Vagina (tissue), 2 donors: ENCODE measurements around the gene MEF2B.

ENCODE experiments used
- POLR2A ChIP-seq, 2 donors: fragments of 450-650 bp; IDR thresholded peaks; one replicate each; pipeline ENCODE4 v1.6.1; 2017; ENCODE audit warnings: antibody characterized with exemption in 2 of 2, mild to moderate bottlenecking in 2 of 2, moderate library complexity in 2 of 2
- POLR2AphosphoS5 ChIP-seq, 2 donors: sonication (generic); formaldehyde crosslinking; IDR thresholded peaks; one replicate each; pipeline ENCODE4 v1.9.0; 2017; ENCODE audit warnings: antibody characterized with exemption in 2 of 2, mild to moderate bottlenecking in 2 of 2, low read depth in 1 of 2; ENCODE audit not compliant: insufficient read depth in 1 of 2
- TF ChIP-seq, protein P1 (sequence below), 3 experiments: fragments of 450-650 bp in 2 of 3; fragments of 200-600 bp in 1 of 3; sonication (generic) in 1 of 3; IDR thresholded peaks; one replicate each; pipeline ENCODE4 v1.5.1; 2017 to 2019; ENCODE audit warnings: antibody characterized with exemption in 3 of 3, mild to moderate bottlenecking in 2 of 3, moderate library complexity in 2 of 3

DNA sequence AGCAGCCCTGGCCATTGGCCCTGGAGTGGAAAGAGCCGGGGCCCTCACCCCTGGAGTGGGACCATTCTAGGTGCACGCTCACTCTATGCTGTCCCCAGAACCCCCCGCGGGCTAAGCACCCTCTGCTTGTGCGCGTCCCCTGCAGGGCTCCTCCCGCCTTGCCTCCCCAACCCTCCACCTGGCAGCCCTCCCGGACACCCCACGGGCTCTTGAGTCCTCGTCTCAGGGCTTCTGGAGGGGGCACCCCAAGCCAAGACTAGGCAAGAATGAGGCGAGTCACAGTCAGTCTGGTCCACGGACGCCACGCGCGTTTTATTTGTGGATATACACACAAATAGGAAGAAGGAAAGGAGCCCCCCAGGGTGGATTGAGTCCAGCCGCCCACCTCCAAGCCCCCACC lies 24.8 kb downstream of the MEF2B start:
- TF ChIP-seq, protein P1, sequence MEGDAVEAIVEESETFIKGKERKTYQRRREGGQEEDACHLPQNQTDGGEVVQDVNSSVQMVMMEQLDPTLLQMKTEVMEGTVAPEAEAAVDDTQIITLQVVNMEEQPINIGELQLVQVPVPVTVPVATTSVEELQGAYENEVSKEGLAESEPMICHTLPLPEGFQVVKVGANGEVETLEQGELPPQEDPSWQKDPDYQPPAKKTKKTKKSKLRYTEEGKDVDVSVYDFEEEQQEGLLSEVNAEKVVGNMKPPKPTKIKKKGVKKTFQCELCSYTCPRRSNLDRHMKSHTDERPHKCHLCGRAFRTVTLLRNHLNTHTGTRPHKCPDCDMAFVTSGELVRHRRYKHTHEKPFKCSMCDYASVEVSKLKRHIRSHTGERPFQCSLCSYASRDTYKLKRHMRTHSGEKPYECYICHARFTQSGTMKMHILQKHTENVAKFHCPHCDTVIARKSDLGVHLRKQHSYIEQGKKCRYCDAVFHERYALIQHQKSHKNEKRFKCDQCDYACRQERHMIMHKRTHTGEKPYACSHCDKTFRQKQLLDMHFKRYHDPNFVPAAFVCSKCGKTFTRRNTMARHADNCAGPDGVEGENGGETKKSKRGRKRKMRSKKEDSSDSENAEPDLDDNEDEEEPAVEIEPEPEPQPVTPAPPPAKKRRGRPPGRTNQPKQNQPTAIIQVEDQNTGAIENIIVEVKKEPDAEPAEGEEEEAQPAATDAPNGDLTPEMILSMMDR (IDR thresholded peaks at IDR 0.05), result no peak
- TF ChIP-seq POLR2A (IDR thresholded peaks at IDR 0.05) (no peak), POLR2AphosphoS5 (IDR thresholded peaks at IDR 0.05; ENCODE audit: insufficient read depth in 1 of 2, low read depth in 1 of 2) (no peak)
